WTC11 (cell line): ENCODE results near the gene ADCY5. TPM values are rescaled to one million over a fixed set of nuclear protein-coding genes. Genes with fewer than 3 reads are reported as not detected.

ENCODE experiments used
- ATAC-seq: fragments of 200-7000 bp; cut with Tn5 transposase; 2 replicates; pipeline ENCODE4 v1.10.0; 2021; ENCODE audit warnings: mild to moderate bottlenecking, moderate library complexity
- CTCF ChIA-PET: fragments of 300-600 bp; sonication (Branson Sonifier 250); formaldehyde crosslinking; loops from one replicate; lab custom pipeline; 2021; ENCODE audit warnings: antibody characterized with exemption; lab: Charles Lee
- POLR2A ChIA-PET: fragments of 350-600 bp; sonication (Branson Sonifier 250); formaldehyde crosslinking; loops from one replicate; lab custom pipeline; 2021; ENCODE audit warnings: antibody characterized with exemption; lab: Charles Lee
- DNase-seq: peaks from one replicate; pipeline ENCODE4 v3.0.0; 2021; ENCODE audit warnings: low spot score
- H3K27ac Mint-ChIP-seq: 2 replicates; pipeline ENCODE4 v1.8.0; 2021; ENCODE audit warnings: mixed read lengths
- H3K27me3 Mint-ChIP-seq: 2 replicates; pipeline ENCODE4 v1.8.0; 2021; ENCODE audit warnings: low read depth, mild to moderate bottlenecking, moderate library complexity, mixed read lengths
- H3K36me3 Mint-ChIP-seq: 2 replicates; pipeline ENCODE4 v1.8.0; 2021; ENCODE audit warnings: mixed read lengths
- H3K4me1 Mint-ChIP-seq: 2 replicates; pipeline ENCODE4 v1.8.0; 2022; ENCODE audit warnings: mixed read lengths
- H3K4me3 Mint-ChIP-seq: 2 replicates; pipeline ENCODE4 v1.8.0; 2021; ENCODE audit warnings: mild to moderate bottlenecking, moderate library complexity, mixed read lengths
- H3K9me3 Mint-ChIP-seq: 2 replicates; pipeline ENCODE4 v1.8.0; 2021; ENCODE audit warnings: mixed read lengths
- CBFB ChIP-seq: sonication (generic); formaldehyde crosslinking; IDR thresholded peaks from 2 replicates; pipeline ENCODE4 v1.8.1; 2022; ENCODE audit warnings: mild to moderate bottlenecking, low read depth, missing genetic modification reagents
- EMX1 ChIP-seq: fragments of 250-450 bp; sonication (Bioruptor Pico); IDR thresholded peaks from 2 replicates; pipeline ENCODE4 v1.8.0; 2021; ENCODE audit warnings: mild to moderate bottlenecking
- ESRRA ChIP-seq: sonication (generic); formaldehyde crosslinking; IDR thresholded peaks from 2 replicates; pipeline ENCODE4 v1.8.1; 2022; ENCODE audit warnings: mild to moderate bottlenecking, missing genetic modification reagents, borderline replicate concordance
- FOXK1 ChIP-seq: sonication (generic); formaldehyde crosslinking; IDR thresholded peaks from 2 replicates; pipeline ENCODE4 v1.8.0; 2022; ENCODE audit warnings: mild to moderate bottlenecking, moderate library complexity, missing genetic modification reagents
- GABPB1 ChIP-seq: sonication (generic); formaldehyde crosslinking; IDR thresholded peaks from 2 replicates; pipeline ENCODE4 v1.8.1; 2023; ENCODE audit warnings: mild to moderate bottlenecking, missing genetic modification reagents
- MAX ChIP-seq: sonication (generic); formaldehyde crosslinking; IDR thresholded peaks from 2 replicates; pipeline ENCODE4 v1.8.0; 2022; ENCODE audit warnings: mild to moderate bottlenecking, missing genetic modification reagents
- MYBL2 ChIP-seq: sonication (generic); formaldehyde crosslinking; IDR thresholded peaks from 2 replicates; pipeline ENCODE4 v1.8.1; 2023; ENCODE audit warnings: mild to moderate bottlenecking, moderate library complexity, missing genetic modification reagents
- NFATC4 ChIP-seq: fragments of 250-450 bp; sonication (Bioruptor Pico); IDR thresholded peaks from 2 replicates; pipeline ENCODE4 v1.9.0; 2021; ENCODE audit warnings: mild to moderate bottlenecking
- NFE2L1 ChIP-seq: sonication (generic); formaldehyde crosslinking; IDR thresholded peaks from 2 replicates; pipeline ENCODE4 v1.8.1; 2023; ENCODE audit warnings: missing genetic modification reagents
- NFYB ChIP-seq: sonication (generic); formaldehyde crosslinking; conservative IDR thresholded peaks from 2 replicates; pipeline ENCODE4 v1.8.0; 2022; ENCODE audit warnings: low read depth, missing genetic modification reagents
- NR3C1 ChIP-seq: sonication (generic); formaldehyde crosslinking; conservative IDR thresholded peaks from 2 replicates; pipeline ENCODE4 v1.8.1; 2023; ENCODE audit warnings: low read depth, mild to moderate bottlenecking, missing genetic modification reagents
- OVOL2 ChIP-seq: fragments of 250-450 bp; sonication (Bioruptor Pico); IDR thresholded peaks from 2 replicates; pipeline ENCODE4 v1.9.0; 2021; ENCODE audit warnings: mild to moderate bottlenecking, borderline replicate concordance
- PRRX2 ChIP-seq: fragments of 250-450 bp; sonication (Bioruptor Pico); IDR thresholded peaks from 2 replicates; pipeline ENCODE4 v1.8.0; 2021; ENCODE audit warnings: mild to moderate bottlenecking
- ZNF121 ChIP-seq: sonication (generic); formaldehyde crosslinking; IDR thresholded peaks from 2 replicates; pipeline ENCODE4 v1.8.0; 2023; ENCODE audit warnings: missing genetic modification reagents
- ZNF423 ChIP-seq: fragments of 250-450 bp; sonication (Bioruptor Pico); IDR thresholded peaks from 2 replicates; pipeline ENCODE4 v2.1.2; 2022; ENCODE audit warnings: mild to moderate bottlenecking, moderate library complexity
- total RNA-seq: library from RNA; stranded (reverse); gene quantifications from 3 replicates; pipeline ENCODE4 v1.2.3, GENCODE V29; 2021
- TF ChIP-seq, protein P1 (sequence below): sonication (generic); formaldehyde crosslinking; IDR thresholded peaks from 2 replicates; pipeline ENCODE4 v1.8.0; 2022; ENCODE audit warnings: mild to moderate bottlenecking, missing genetic modification reagents
- TF ChIP-seq, protein P2 (sequence below): fragments of 250-450 bp; sonication (Bioruptor Pico); IDR thresholded peaks from 2 replicates; pipeline ENCODE4 v1.9.0; 2021; ENCODE audit warnings: mild to moderate bottlenecking, borderline replicate concordance
- TF ChIP-seq, protein P3 (sequence below): fragments of 250-450 bp; sonication (Bioruptor Pico); IDR thresholded peaks from 2 replicates; pipeline ENCODE4 v1.9.0; 2021; ENCODE audit warnings: mild to moderate bottlenecking
- TF ChIP-seq, protein P4 (sequence below): sonication (generic); formaldehyde crosslinking; IDR thresholded peaks from 2 replicates; pipeline ENCODE4 v1.8.0; 2022; ENCODE audit warnings: missing genetic modification reagents
- TF ChIP-seq, protein P5 (sequence below): sonication (generic); formaldehyde crosslinking; IDR thresholded peaks from 2 replicates; pipeline ENCODE4 v1.8.1; 2023; ENCODE audit warnings: mild to moderate bottlenecking, missing genetic modification reagents, borderline replicate concordance
- TF ChIP-seq, protein P6 (sequence below): sonication (generic); formaldehyde crosslinking; IDR thresholded peaks from 2 replicates; pipeline ENCODE4 v1.8.1; 2022; ENCODE audit warnings: low read depth, mild to moderate bottlenecking, moderate library complexity, missing genetic modification reagents, borderline replicate concordance

The ADCY5 gene
- total RNA-seq, 1 experiment from 2014 or later, result 23.5 TPM

DNA sequence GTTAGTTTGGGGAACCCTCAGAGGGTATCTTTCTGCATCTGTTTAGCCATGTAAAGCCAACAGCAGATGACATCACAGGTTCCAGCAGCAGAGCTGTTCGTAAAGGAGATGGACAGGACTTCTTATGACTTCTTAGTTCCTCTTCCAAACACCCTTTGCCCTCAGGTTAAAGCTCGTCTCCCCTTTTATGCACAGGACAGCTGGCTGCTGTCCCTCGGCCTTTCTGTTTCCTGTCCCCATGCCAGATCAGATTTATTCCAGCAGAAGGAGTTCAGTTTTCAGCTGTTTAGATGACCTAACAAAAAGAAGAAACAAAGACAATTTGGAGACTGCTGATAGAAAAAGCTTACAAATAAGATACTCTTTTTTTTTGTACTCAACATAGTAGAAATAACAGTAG is 202.0 kb downstream of the ADCY5 start:
- Mint-ChIP-seq H3K36me3 (no peaks in the 10 kb centered on the region), H3K9me3 (no peaks in the 10 kb centered on the region), H3K4me3 (no peak overlapping the region), H3K27me3 (no peaks in the 10 kb centered on the region), H3K4me1 (peaks cover 10% of the 10 kb centered on the region), H3K27ac (no peak overlapping the region)
- ATAC-seq (no peak), DNase-seq (no peak)
- TF ChIP-seq GABPB1 (CRISPR knock-in tag) (no peak), NFATC4 (CRISPR knock-in tag) (no peak), ZNF423 (CRISPR knock-in tag) (no peak), EMX1 (CRISPR knock-in tag) (no peak), ZNF121 (CRISPR knock-in tag) (no peak), OVOL2 (CRISPR knock-in tag) (no peak), PRRX2 (no peak), NFYB (CRISPR knock-in tag) (no peak), CBFB (CRISPR knock-in tag) (no peak), ESRRA (no peak), MYBL2 (CRISPR knock-in tag) (no peak), FOXK1 (CRISPR knock-in tag) (no peak), MAX (no peak), NR3C1 (no peak), NFE2L1 (CRISPR knock-in tag) (no peak)
- TF ChIP-seq, protein P1, sequence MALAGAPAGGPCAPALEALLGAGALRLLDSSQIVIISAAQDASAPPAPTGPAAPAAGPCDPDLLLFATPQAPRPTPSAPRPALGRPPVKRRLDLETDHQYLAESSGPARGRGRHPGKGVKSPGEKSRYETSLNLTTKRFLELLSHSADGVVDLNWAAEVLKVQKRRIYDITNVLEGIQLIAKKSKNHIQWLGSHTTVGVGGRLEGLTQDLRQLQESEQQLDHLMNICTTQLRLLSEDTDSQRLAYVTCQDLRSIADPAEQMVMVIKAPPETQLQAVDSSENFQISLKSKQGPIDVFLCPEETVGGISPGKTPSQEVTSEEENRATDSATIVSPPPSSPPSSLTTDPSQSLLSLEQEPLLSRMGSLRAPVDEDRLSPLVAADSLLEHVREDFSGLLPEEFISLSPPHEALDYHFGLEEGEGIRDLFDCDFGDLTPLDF (CRISPR knock-in tag), result no peak
- TF ChIP-seq, protein P2, sequence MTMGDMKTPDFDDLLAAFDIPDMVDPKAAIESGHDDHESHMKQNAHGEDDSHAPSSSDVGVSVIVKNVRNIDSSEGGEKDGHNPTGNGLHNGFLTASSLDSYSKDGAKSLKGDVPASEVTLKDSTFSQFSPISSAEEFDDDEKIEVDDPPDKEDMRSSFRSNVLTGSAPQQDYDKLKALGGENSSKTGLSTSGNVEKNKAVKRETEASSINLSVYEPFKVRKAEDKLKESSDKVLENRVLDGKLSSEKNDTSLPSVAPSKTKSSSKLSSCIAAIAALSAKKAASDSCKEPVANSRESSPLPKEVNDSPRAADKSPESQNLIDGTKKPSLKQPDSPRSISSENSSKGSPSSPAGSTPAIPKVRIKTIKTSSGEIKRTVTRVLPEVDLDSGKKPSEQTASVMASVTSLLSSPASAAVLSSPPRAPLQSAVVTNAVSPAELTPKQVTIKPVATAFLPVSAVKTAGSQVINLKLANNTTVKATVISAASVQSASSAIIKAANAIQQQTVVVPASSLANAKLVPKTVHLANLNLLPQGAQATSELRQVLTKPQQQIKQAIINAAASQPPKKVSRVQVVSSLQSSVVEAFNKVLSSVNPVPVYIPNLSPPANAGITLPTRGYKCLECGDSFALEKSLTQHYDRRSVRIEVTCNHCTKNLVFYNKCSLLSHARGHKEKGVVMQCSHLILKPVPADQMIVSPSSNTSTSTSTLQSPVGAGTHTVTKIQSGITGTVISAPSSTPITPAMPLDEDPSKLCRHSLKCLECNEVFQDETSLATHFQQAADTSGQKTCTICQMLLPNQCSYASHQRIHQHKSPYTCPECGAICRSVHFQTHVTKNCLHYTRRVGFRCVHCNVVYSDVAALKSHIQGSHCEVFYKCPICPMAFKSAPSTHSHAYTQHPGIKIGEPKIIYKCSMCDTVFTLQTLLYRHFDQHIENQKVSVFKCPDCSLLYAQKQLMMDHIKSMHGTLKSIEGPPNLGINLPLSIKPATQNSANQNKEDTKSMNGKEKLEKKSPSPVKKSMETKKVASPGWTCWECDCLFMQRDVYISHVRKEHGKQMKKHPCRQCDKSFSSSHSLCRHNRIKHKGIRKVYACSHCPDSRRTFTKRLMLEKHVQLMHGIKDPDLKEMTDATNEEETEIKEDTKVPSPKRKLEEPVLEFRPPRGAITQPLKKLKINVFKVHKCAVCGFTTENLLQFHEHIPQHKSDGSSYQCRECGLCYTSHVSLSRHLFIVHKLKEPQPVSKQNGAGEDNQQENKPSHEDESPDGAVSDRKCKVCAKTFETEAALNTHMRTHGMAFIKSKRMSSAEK, result no peak
- TF ChIP-seq, protein P3, sequence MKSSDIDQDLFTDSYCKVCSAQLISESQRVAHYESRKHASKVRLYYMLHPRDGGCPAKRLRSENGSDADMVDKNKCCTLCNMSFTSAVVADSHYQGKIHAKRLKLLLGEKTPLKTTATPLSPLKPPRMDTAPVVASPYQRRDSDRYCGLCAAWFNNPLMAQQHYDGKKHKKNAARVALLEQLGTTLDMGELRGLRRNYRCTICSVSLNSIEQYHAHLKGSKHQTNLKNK, result no peak
- TF ChIP-seq, protein P4, sequence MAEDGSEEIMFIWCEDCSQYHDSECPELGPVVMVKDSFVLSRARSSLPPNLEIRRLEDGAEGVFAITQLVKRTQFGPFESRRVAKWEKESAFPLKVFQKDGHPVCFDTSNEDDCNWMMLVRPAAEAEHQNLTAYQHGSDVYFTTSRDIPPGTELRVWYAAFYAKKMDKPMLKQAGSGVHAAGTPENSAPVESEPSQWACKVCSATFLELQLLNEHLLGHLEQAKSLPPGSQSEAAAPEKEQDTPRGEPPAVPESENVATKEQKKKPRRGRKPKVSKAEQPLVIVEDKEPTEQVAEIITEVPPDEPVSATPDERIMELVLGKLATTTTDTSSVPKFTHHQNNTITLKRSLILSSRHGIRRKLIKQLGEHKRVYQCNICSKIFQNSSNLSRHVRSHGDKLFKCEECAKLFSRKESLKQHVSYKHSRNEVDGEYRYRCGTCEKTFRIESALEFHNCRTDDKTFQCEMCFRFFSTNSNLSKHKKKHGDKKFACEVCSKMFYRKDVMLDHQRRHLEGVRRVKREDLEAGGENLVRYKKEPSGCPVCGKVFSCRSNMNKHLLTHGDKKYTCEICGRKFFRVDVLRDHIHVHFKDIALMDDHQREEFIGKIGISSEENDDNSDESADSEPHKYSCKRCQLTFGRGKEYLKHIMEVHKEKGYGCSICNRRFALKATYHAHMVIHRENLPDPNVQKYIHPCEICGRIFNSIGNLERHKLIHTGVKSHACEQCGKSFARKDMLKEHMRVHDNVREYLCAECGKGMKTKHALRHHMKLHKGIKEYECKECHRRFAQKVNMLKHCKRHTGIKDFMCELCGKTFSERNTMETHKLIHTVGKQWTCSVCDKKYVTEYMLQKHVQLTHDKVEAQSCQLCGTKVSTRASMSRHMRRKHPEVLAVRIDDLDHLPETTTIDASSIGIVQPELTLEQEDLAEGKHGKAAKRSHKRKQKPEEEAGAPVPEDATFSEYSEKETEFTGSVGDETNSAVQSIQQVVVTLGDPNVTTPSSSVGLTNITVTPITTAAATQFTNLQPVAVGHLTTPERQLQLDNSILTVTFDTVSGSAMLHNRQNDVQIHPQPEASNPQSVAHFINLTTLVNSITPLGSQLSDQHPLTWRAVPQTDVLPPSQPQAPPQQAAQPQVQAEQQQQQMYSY (CRISPR knock-in tag), result no peak
- CTCF ChIA-PET, result interaction anchor here (0.8 to 1.0 kb wide), 2 partner anchors 12 to 85 kb away, joined by 3 read pairs; no protein-coding TSS in a partner anchor
- POLR2A ChIA-PET, result no interaction called here

DNA sequence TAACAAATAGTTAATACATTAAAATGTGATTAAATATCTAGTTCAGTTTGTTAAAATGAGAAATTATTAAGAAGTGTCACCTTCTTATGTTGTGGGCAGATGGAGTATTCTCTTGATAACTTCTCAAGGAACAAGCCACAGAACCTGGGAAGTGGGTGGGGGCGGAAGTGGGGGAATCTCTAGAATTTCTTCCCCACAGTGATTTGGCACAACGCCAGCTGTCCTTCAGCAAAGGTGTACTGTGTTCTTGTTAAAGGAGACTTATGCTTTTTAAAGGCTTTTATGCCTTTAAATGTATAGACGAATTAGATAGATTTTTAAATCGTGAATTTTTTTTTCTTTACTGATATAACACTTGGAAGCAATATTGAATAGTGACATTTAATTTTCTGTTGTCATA is 204.8 kb downstream of the ADCY5 start:
- Mint-ChIP-seq H3K4me1 (peaks cover 6% of the 10 kb centered on the region; the same call in 1 of the 2 replicates), H3K27me3 (no peaks in the 10 kb centered on the region), H3K36me3 (no peaks in the 10 kb centered on the region), H3K27ac (no peak overlapping the region), H3K4me3 (no peak overlapping the region), H3K9me3 (no peaks in the 10 kb centered on the region)
- CTCF ChIA-PET, result no interaction called here
- ATAC-seq (no peak), DNase-seq (no peak)
- POLR2A ChIA-PET, result no interaction called here
- TF ChIP-seq, protein P5, sequence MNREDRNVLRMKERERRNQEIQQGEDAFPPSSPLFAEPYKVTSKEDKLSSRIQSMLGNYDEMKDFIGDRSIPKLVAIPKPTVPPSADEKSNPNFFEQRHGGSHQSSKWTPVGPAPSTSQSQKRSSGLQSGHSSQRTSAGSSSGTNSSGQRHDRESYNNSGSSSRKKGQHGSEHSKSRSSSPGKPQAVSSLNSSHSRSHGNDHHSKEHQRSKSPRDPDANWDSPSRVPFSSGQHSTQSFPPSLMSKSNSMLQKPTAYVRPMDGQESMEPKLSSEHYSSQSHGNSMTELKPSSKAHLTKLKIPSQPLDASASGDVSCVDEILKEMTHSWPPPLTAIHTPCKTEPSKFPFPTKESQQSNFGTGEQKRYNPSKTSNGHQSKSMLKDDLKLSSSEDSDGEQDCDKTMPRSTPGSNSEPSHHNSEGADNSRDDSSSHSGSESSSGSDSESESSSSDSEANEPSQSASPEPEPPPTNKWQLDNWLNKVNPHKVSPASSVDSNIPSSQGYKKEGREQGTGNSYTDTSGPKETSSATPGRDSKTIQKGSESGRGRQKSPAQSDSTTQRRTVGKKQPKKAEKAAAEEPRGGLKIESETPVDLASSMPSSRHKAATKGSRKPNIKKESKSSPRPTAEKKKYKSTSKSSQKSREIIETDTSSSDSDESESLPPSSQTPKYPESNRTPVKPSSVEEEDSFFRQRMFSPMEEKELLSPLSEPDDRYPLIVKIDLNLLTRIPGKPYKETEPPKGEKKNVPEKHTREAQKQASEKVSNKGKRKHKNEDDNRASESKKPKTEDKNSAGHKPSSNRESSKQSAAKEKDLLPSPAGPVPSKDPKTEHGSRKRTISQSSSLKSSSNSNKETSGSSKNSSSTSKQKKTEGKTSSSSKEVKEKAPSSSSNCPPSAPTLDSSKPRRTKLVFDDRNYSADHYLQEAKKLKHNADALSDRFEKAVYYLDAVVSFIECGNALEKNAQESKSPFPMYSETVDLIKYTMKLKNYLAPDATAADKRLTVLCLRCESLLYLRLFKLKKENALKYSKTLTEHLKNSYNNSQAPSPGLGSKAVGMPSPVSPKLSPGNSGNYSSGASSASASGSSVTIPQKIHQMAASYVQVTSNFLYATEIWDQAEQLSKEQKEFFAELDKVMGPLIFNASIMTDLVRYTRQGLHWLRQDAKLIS (CRISPR knock-in tag), result no peak
- TF ChIP-seq, protein P1 (CRISPR knock-in tag), result no peak
- TF ChIP-seq, protein P6, sequence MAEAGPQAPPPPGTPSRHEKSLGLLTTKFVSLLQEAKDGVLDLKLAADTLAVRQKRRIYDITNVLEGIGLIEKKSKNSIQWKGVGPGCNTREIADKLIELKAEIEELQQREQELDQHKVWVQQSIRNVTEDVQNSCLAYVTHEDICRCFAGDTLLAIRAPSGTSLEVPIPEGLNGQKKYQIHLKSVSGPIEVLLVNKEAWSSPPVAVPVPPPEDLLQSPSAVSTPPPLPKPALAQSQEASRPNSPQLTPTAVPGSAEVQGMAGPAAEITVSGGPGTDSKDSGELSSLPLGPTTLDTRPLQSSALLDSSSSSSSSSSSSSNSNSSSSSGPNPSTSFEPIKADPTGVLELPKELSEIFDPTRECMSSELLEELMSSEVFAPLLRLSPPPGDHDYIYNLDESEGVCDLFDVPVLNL (CRISPR knock-in tag), result no peak
